DND-41 (cell line): Measurements from ENCODE around the gene APH1B.

Experiments
- ATAC-seq: fragments of 200-7000 bp; cut with Tn5 transposase; 3 replicates; pipeline ENCODE4 v1.9.1; 2021; ENCODE audit warnings: low read depth; ENCODE audit not compliant: insufficient read depth
- DNase-seq: peaks from one replicate; pipeline ENCODE4 v3.0.0-alpha.2; 2020
- H2AFZ ChIP-seq: 2 replicates; pipeline ENCODE4 v1.6.0; 2012; ENCODE audit warnings: low read depth, low read length
- H3K27ac ChIP-seq: 2 replicates; pipeline ENCODE4 v1.5.1; 2012; ENCODE audit warnings: low read length, inconsistent platforms
- H3K27me3 ChIP-seq: fragments of 200-600 bp; sonication (generic); 2 replicates; pipeline ENCODE4 v1.6.0; 2012; ENCODE audit warnings: low read length, mild to moderate bottlenecking, inconsistent platforms; ENCODE audit not compliant: insufficient read depth, poor library complexity
- H3K36me3 ChIP-seq: 2 replicates; pipeline ENCODE4 v1.5.1; 2012; ENCODE audit warnings: low read length, inconsistent platforms; ENCODE audit not compliant: insufficient read depth
- H3K4me1 ChIP-seq: 2 replicates; pipeline ENCODE4 v1.5.1; 2012; ENCODE audit warnings: mild to moderate bottlenecking, low read length; ENCODE audit not compliant: insufficient read depth
- H3K4me2 ChIP-seq: 2 replicates; pipeline ENCODE4 v1.6.0; 2012; ENCODE audit warnings: mild to moderate bottlenecking, moderate library complexity, low read length, inconsistent platforms; ENCODE audit not compliant: insufficient read depth
- H3K4me3 ChIP-seq, 2 experiments: fragments of 200-600 bp in 1 of 2; shearing (Covaris generic) in 1 of 2; 2 replicates each; pipeline ENCODE4 v1.5.1; 2012 to 2016; ENCODE audit warnings: inconsistent platforms in 2 of 2, low read length in 2 of 2, mild to moderate bottlenecking in 2 of 2, low read depth in 1 of 2, moderate library complexity in 1 of 2
- H3K79me2 ChIP-seq: 2 replicates; pipeline ENCODE4 v1.6.0; 2012; ENCODE audit warnings: low read length, inconsistent platforms; ENCODE audit not compliant: insufficient read depth
- H3K9ac ChIP-seq: 2 replicates; pipeline ENCODE4 v1.6.0; 2012; ENCODE audit warnings: low read depth, mild to moderate bottlenecking, inconsistent platforms, low read length, moderate library complexity
- H3K9me3 ChIP-seq: 2 replicates; pipeline ENCODE4 v1.5.1; 2012; ENCODE audit warnings: low read length, moderate library complexity, mild to moderate bottlenecking, inconsistent platforms; ENCODE audit not compliant: insufficient read depth, severe bottlenecking
- H4K20me1 ChIP-seq: 2 replicates; pipeline ENCODE4 v1.6.0; 2012; ENCODE audit warnings: low read length; ENCODE audit not compliant: insufficient read depth
- EZH2 ChIP-seq: IDR thresholded peaks from 3 replicates; pipeline ENCODE4 v1.6.1; 2012; ENCODE audit warnings: borderline replicate concordance, low read depth, mild to moderate bottlenecking, moderate library complexity, low read length, inconsistent platforms; ENCODE audit not compliant: severe bottlenecking
- TF ChIP-seq, protein P1 (sequence below): IDR thresholded peaks from 2 replicates; pipeline ENCODE4 v1.5.1; 2012; ENCODE audit warnings: borderline replicate concordance, low read length, moderate library complexity, mild to moderate bottlenecking; ENCODE audit not compliant: poor library complexity, severe bottlenecking; ENCODE audit errors: extremely low read depth

Gene APH1B

DNA sequence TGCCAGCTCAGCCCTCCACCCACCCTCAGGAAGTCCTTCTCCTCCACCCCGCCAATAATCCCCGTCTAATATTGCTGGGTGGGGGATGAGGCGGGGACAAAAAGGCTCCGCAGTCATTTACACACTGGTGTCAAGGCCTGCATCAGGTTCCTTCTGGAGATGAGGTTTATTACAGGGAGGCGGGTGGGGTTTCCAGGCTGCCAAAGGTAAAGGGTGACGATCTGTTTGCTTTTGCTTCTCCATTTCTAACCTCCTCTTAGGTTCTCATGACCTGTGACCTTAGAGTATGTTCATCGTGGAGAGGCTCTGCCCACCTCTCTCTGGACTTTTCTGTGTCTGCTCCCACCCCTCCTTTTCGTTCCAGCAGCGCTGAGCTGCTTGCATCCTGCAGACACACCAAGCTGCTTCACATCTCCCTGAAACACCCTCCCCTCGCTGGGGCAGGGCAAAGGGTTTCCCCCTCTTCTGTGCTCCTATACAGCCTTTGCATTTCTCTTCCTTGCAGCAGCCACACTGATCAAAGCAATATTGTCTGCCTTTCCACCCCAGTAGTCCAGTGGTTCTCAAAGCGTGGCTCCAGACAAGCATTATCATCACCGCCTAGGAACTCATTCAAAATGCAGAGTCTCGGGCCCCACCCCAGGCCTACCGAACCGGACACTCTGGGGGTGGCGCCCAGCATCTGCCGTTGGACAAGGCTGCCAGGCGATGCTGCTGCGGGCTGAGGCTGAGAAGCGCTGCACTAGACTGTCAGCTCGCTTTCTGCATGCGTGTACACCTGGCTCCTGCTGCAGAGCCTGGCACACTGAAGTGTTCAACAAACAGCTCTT, 77.6 kb downstream of the APH1B start:
- H3K4me3 ChIP-seq = no peak overlapping the region
- H3K27me3 ChIP-seq = peaks cover 12% of the 10 kb centered on the region
- no peak overlapping the region for H3K9ac ChIP-seq
- no peaks in the 10 kb centered on the region for H3K4me1 ChIP-seq
- no peaks in the 10 kb centered on the region for H3K79me2 ChIP-seq
- ATAC-seq (no peak), DNase-seq (no peak)
- no peaks in the 10 kb centered on the region for H4K20me1 ChIP-seq
- TF ChIP-seq EZH2 = no peak
- TF ChIP-seq, protein P1, sequence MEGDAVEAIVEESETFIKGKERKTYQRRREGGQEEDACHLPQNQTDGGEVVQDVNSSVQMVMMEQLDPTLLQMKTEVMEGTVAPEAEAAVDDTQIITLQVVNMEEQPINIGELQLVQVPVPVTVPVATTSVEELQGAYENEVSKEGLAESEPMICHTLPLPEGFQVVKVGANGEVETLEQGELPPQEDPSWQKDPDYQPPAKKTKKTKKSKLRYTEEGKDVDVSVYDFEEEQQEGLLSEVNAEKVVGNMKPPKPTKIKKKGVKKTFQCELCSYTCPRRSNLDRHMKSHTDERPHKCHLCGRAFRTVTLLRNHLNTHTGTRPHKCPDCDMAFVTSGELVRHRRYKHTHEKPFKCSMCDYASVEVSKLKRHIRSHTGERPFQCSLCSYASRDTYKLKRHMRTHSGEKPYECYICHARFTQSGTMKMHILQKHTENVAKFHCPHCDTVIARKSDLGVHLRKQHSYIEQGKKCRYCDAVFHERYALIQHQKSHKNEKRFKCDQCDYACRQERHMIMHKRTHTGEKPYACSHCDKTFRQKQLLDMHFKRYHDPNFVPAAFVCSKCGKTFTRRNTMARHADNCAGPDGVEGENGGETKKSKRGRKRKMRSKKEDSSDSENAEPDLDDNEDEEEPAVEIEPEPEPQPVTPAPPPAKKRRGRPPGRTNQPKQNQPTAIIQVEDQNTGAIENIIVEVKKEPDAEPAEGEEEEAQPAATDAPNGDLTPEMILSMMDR = no peak
- H3K27ac ChIP-seq = no peak overlapping the region
- no peaks in the 10 kb centered on the region for H3K36me3 ChIP-seq
- no peaks in the 10 kb centered on the region for H3K9me3 ChIP-seq
- no peak overlapping the region for H2AFZ ChIP-seq
- no peak overlapping the region for H3K4me2 ChIP-seq

DNA sequence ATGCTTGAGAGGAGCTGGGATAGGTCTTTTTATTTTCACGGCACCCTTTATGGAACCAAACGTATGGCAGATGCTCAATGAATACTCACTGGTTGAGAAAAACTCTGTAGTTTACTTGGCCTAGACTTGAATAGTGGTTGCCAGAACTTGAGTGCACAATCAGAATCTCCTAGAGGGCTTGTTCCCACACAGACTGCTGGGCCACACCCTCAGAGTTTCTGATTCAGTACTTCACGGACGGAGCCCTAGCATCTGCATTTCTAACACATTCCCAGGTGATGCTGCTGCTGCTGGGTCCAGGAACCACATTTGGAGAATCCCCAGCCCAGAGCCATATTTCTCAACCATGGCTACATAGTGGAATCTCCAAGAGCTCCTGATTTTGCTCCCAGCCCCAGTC, 79.7 kb downstream of the APH1B start:
- no peaks in the 10 kb centered on the region for H3K9me3 ChIP-seq
- H3K4me3 ChIP-seq = no peak overlapping the region
- peaks cover 20% of the 10 kb centered on the region for H3K27me3 ChIP-seq
- H4K20me1 ChIP-seq = no peaks in the 10 kb centered on the region
- H3K4me1 ChIP-seq = no peaks in the 10 kb centered on the region
- TF ChIP-seq EZH2 = no peak
- TF ChIP-seq, protein P1 = no peak
- H3K79me2 ChIP-seq = no peaks in the 10 kb centered on the region
- ATAC-seq (no peak), DNase-seq (no peak)
- H3K27ac ChIP-seq = no peak overlapping the region
- H3K9ac ChIP-seq = no peak overlapping the region
- H3K36me3 ChIP-seq = no peaks in the 10 kb centered on the region
- no peak overlapping the region for H2AFZ ChIP-seq
- no peak overlapping the region for H3K4me2 ChIP-seq

DNA sequence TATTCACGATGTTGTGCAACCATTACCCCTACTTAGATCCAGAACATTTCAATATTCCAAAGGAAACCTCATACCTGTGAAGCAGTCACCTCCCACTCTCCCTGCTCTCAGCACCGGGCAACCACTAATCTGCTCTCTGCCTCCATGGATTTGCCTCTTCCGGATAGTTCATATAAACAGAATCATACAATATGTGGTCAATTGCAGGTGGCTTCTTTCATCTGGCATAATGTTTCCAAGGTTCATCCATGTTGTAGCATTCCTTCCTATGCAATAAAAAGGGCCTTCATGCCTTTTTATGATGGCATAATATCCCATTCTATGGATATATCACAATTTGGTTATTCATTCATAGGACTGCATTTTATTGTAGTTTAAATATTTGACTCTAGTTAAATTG, 80.3 kb downstream of the APH1B start:
- Histone ChIP-seq H3K27ac (no peak overlapping the region), H3K79me2 (no peaks in the 10 kb centered on the region), H3K27me3 (peaks cover 24% of the 10 kb centered on the region), H3K9ac (no peak overlapping the region), H2AFZ (no peak overlapping the region), H3K36me3 (no peaks in the 10 kb centered on the region), H4K20me1 (no peaks in the 10 kb centered on the region), H3K4me3 (no peak overlapping the region), H3K4me2 (no peak overlapping the region), H3K9me3 (no peaks in the 10 kb centered on the region), H3K4me1 (no peaks in the 10 kb centered on the region)
- DNase-seq (no peak), ATAC-seq (no peak)
- TF ChIP-seq, protein P1 = no peak
- no peak for TF ChIP-seq EZH2
